NT2/D1 (cell line): Measurements from ENCODE around the gene LRTM1.

Experiments
- YY1 ChIP-seq: IDR thresholded peaks from 2 replicates; pipeline ENCODE4 v1.6.1; 2011; ENCODE audit not compliant: insufficient read length, insufficient read depth
- ZNF274 ChIP-seq: IDR thresholded peaks from 2 replicates; pipeline ENCODE4 v1.6.1; 2011; ENCODE audit warnings: mild to moderate bottlenecking, low read depth, low read length

- TF ChIP-seq YY1, result no peak
- no peak for TF ChIP-seq ZNF274
These were observed 39.9 kb upstream of the LRTM1 start for GRCh38 chr3:54967731-54968161.
